ENCODE data around the gene SLC24A2. TPM values are rescaled to one million over a fixed set of nuclear protein-coding genes. Genes with fewer than 3 reads are reported as not detected.
A peak's percentile ranks its signal among the peaks of the same experiment; 100 is the strongest.

The SLC24A2 gene
- total and polyA plus RNA-seq, 8 donors = under 0.01 to 0.20 (median 0.05) TPM

DNA sequence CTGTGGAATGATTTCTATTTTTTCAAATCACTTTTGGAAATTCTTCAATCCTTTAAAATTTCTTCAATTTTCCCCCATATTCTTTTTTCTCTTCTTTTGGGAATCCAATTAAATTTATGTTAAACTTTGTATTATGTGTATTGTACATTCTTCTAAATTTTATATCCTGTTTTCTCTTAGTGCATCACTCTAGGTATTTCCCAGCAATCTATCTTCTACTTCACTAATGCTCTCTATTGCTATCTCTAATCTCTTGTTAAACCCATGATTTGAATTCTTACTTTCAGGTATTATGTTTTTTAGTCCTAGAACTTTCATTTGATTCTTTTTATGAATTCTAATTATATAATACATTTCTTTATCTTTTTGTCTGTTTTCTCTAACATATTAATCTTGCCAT, 23.4 kb upstream of the SLC24A2 start:
- Histone ChIP-seq H3K27me3 (no peaks in the 10 kb centered on the region), H3K4me3 (no peak overlapping the region), H3K4me1 (no peaks in the 10 kb centered on the region), H3K9me3 (no peaks in the 10 kb centered on the region), H3K27ac (no peak overlapping the region), H3K36me3 (no peaks in the 10 kb centered on the region)
- ATAC-seq (no peak), FAIRE-seq (no peak), DNase-seq (no peak)
- TF ChIP-seq, protein P1, sequence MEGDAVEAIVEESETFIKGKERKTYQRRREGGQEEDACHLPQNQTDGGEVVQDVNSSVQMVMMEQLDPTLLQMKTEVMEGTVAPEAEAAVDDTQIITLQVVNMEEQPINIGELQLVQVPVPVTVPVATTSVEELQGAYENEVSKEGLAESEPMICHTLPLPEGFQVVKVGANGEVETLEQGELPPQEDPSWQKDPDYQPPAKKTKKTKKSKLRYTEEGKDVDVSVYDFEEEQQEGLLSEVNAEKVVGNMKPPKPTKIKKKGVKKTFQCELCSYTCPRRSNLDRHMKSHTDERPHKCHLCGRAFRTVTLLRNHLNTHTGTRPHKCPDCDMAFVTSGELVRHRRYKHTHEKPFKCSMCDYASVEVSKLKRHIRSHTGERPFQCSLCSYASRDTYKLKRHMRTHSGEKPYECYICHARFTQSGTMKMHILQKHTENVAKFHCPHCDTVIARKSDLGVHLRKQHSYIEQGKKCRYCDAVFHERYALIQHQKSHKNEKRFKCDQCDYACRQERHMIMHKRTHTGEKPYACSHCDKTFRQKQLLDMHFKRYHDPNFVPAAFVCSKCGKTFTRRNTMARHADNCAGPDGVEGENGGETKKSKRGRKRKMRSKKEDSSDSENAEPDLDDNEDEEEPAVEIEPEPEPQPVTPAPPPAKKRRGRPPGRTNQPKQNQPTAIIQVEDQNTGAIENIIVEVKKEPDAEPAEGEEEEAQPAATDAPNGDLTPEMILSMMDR (IDR thresholded peaks at IDR 0.05) = no peak
- intact Hi-C loops (cut with DNase I) = no loop called here

DNA sequence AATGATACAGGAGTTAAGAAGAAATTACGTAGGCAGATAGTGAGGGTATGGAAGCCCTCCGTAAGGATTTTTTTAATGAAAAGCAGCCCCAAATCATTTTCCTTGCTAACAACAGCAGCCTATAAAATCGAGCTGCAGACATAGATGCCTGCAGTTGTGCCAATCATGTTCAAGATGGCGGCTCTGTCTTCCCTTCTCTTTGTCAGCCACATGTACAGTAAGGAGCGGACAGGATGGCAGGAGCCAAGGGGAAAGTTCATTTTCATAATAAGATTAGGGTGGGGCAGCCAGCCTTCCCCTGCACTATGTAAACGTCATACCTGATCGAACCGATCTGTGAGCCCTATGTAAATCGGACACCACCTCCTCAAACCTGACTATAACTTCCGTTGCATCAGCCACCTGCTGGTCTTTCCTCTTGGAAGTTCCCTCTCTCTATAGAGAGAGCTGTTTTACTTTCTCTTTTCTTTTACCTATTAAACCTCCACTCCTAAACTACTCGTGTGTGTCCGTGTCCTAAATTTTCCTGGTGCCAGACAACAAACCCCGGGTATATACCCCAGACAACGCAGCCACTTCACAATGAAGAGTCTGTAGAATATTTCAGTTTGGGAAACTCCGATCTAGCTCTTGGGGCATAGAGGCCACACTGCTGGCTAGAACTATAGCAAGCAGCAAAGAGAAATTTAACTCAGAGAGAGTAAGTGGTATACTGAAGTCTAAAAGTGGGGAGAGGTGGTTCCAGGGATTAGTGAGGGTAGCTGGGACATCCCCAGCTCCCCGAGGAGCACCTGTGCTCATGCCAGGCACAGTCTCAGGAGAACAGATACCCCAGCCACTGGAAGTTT, 20.8 kb upstream of the SLC24A2 start:
- TF ChIP-seq, protein P1 (IDR thresholded peaks at IDR 0.05) = no peak
- H3K36me3 ChIP-seq = no peaks in the 10 kb centered on the region
- H3K27ac ChIP-seq = no peak overlapping the region
- no peak overlapping the region for H3K4me3 ChIP-seq
- no peaks in the 10 kb centered on the region for H3K27me3 ChIP-seq
- 65 to 69% methylated on average over 16 of the region's 16 CpGs for WGBS, 2 donors
- intact Hi-C loops (cut with DNase I) = no loop called here
- no peaks in the 10 kb centered on the region for H3K9me3 ChIP-seq
- ATAC-seq = no peak
- no peak for FAIRE-seq
- no peak for DNase-seq
- H3K4me1 ChIP-seq = no peaks in the 10 kb centered on the region

DNA sequence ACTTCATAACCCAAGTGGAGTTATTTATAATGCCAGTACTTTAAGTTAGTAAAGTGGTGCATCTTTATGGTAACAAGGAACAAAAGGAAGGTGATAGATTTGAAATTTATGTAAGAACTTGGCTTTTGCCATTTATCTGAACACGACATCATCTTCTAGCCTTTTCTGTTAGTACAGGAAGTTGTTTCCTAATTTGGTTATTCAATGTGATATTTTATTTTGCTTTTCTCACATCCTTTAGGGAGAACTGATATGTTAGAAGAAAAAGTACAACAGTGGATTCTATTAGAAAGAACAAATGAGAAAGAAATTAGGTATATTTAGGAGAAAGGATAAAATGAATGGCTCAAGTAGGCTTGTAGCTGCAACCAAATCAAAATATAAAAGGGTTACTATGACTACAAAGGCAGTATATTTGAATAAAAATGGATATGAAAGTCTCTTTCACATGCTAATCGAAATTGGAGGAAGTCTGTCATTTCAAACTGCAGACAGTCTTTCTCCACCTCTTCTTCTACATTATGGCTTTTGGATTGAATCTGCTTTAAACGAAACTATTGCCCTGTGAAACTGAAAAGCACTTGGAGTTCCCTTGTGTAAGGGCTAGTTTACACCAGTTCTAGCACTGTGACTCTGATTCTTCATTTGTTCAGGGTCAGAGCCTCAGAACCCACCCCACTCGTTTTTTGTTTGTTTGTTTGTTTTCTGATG, 18.5 kb upstream of the SLC24A2 start:
- 14 to 16% methylated on average over 4 of the region's 4 CpGs for WGBS, 2 donors
- Histone ChIP-seq H3K36me3 (no peaks in the 10 kb centered on the region), H3K4me1 (no peaks in the 10 kb centered on the region), H3K9me3 (no peaks in the 10 kb centered on the region), H3K27ac (no peak overlapping the region), H3K27me3 (no peaks in the 10 kb centered on the region), H3K4me3 (no peak overlapping the region)
- intact Hi-C loops (cut with DNase I) = no loop called here
- DNase-seq (no peak), ATAC-seq (no peak), FAIRE-seq (no peak)
- TF ChIP-seq, protein P1 (IDR thresholded peaks at IDR 0.05) = no peak

DNA sequence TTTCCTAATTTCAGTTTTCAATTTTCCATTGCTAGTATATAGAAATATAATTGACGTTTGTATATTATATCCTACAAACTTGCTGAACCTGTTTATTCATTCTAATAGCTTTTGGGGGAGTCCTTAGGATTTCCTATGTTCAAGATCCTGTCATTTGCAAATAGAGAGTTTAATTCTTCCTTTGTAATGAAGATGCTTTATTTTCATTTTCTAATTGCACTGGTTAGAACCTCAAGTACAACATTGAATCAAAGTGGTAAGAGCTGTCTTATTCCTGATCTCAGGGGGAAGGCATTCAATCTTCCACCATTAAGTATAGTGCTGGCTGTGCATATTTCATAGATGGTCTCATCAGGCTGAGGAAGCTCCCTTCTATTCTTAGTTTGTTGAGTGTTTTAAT, 15.6 kb upstream of the SLC24A2 start:
- Histone ChIP-seq H3K9me3 (no peaks in the 10 kb centered on the region), H3K27ac (no peak overlapping the region), H3K4me3 (no peak overlapping the region), H3K4me1 (no peaks in the 10 kb centered on the region), H3K27me3 (no peaks in the 10 kb centered on the region), H3K36me3 (no peaks in the 10 kb centered on the region)
- TF ChIP-seq, protein P1 (IDR thresholded peaks at IDR 0.05) = no peak
- FAIRE-seq (no peak), DNase-seq (no peak), ATAC-seq (no peak)
- intact Hi-C loops (cut with DNase I) = no loop called here
- 8 to 11% methylated on average over 1 of the region's 1 CpG for WGBS, 2 donors

DNA sequence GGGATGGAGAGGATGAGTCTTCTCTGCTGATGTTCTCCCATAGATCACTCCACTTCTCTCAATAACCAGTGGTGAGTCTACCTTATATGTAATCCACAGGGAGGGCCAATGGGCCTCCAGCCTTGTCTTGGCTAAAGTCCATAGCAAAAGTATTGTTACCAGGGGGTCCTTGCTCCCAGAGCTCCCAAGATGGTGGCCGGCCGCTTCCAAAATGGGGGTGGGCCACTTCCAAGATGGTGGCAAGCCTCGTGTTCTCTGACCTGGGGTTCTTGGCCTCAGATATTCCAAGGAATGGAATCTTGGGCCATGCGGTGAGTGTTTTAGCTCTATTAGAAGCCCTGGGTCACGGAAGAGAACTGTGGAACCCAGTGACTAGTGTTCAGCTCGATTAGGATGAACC, 12.0 kb upstream of the SLC24A2 start:
- H3K4me1 ChIP-seq = no peaks in the 10 kb centered on the region
- TF ChIP-seq, protein P1 (IDR thresholded peaks at IDR 0.05) = no peak
- peak in 1 of 6 donors; percentile 24 for DNase-seq
- no peaks in the 10 kb centered on the region for H3K9me3 ChIP-seq
- H3K27me3 ChIP-seq = no peaks in the 10 kb centered on the region
- FAIRE-seq = no peak
- H3K36me3 ChIP-seq = no peaks in the 10 kb centered on the region
- H3K27ac ChIP-seq = no peak overlapping the region
- WGBS, 2 donors = 62 to 74% methylated on average over 6 of the region's 6 CpGs
- intact Hi-C loops (cut with DNase I) = no loop called here
- no peak overlapping the region for H3K4me3 ChIP-seq
- no peak for ATAC-seq

All from pancreas (tissue), 10 donors.